IMR-90 (cell line): ENCODE results near the gene FANCD2.

Experiments
- BHLHE40 ChIP-seq: fragments of 150-350 bp; IDR thresholded peaks from 2 replicates; pipeline ENCODE4 v1.6.1; 2016; ENCODE audit warnings: mild to moderate bottlenecking, low read depth, low read length
- CEBPB ChIP-seq: IDR thresholded peaks from 2 replicates; pipeline ENCODE4 v1.6.1; 2012; ENCODE audit warnings: low read depth, low read length, improper control_type of control experiment
- CTCF ChIP-seq: conservative IDR thresholded peaks from 2 replicates; pipeline ENCODE4 v1.5.1; 2012; ENCODE audit warnings: mild to moderate bottlenecking, low read depth, low read length, improper control_type of control experiment
- ELK1 ChIP-seq: fragments of 150-350 bp; IDR thresholded peaks from 2 replicates; pipeline ENCODE4 v1.6.1; 2016; ENCODE audit warnings: low read depth, mild to moderate bottlenecking, low read length, moderate library complexity, borderline replicate concordance
- FOS ChIP-seq: fragments of 150-350 bp; IDR thresholded peaks from 2 replicates; pipeline ENCODE4 v1.6.1; 2016; ENCODE audit warnings: low read depth, low read length
- MAFK ChIP-seq: IDR thresholded peaks from 2 replicates; pipeline ENCODE4 v1.6.1; 2012; ENCODE audit warnings: low read depth, low read length, improper control_type of control experiment
- MXI1 ChIP-seq: IDR thresholded peaks from 2 replicates; pipeline ENCODE4 v1.6.1; 2012; ENCODE audit warnings: low read depth, mild to moderate bottlenecking, low read length, moderate library complexity, borderline replicate concordance
- NFE2L2 ChIP-seq: fragments of 150-350 bp; IDR thresholded peaks from 2 replicates; pipeline ENCODE4 v1.6.1; 2016; ENCODE audit warnings: low read depth, mild to moderate bottlenecking, low read length
- POLR2A ChIP-seq: IDR thresholded peaks from 2 replicates; pipeline ENCODE4 v1.6.1; 2012; ENCODE audit warnings: mild to moderate bottlenecking, low read depth, low read length
- RAD21 ChIP-seq: IDR thresholded peaks from 2 replicates; pipeline ENCODE4 v1.6.1; 2012; ENCODE audit warnings: low read length, improper control_type of control experiment
- RFX5 ChIP-seq: IDR thresholded peaks from 2 replicates; pipeline ENCODE4 v1.8.0; 2012; ENCODE audit warnings: low read depth, mild to moderate bottlenecking, low read length, moderate library complexity
- SMC3 ChIP-seq: fragments of 150-350 bp; IDR thresholded peaks from 2 replicates; pipeline ENCODE4 v1.6.1; 2016; ENCODE audit warnings: low read depth, mild to moderate bottlenecking, antibody characterized with exemption, low read length, moderate library complexity
- USF2 ChIP-seq: fragments of 150-350 bp; IDR thresholded peaks from 2 replicates; pipeline ENCODE4 v1.6.1; 2017; ENCODE audit warnings: mild to moderate bottlenecking, antibody characterized with exemption, low read length, low read depth

- TF ChIP-seq RFX5 (no peak), CTCF (no peak), POLR2A (no peak), SMC3 (no peak), BHLHE40 (no peak), CEBPB (no peak), MAFK (no peak), RAD21 (no peak), NFE2L2 (no peak), USF2 (no peak), MXI1 (no peak), FOS (no peak), ELK1 (no peak)
These were observed 110.3 kb downstream of the FANCD2 start for GRCh38 chr3:10136426-10137005.
